ENCODE results near the gene KCTD1. TPM values are rescaled to one million over a fixed set of nuclear protein-coding genes. Genes with fewer than 3 reads are reported as not detected.

KCTD1 gene
- total RNA-seq, 6 experiments from 2014 or later, result 2.9 to 6.8 (median 4.8) TPM

DNA sequence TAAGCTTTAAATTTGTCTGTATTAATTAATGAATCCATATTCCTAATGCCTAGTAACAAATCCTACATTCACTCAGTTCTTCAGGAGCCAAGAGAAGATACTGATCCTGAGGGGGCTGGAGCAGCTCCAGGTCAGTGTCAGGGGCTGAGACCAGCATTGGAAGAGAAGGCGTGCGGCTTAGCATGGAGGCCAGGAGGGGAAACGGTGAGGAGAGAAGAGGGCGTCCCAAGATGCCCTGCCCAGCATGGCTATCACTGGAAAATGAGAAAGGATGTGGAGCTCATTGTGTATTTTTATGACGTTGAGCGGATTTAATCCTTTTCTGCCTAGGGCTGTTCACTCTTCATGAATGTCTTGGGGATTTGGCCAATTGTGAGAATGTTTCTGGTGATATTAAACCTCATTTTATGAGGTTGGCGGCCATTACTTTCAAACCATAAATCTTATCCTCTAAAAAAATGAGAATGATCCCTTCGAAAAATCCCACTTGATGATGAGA lies 131.7 kb downstream of the KCTD1 start:
- no peak for TF ChIP-seq CTCF (IDR thresholded peaks at IDR 0.05)
- no peak for TF ChIP-seq POLR2A (IDR thresholded peaks at IDR 0.05)
- Histone ChIP-seq H3K9me3 (no peaks in the 10 kb centered on the region), H3K36me3 (no peaks in the 10 kb centered on the region), H3K27me3 (no peaks in the 10 kb centered on the region), H3K4me1 (no peaks in the 10 kb centered on the region), H3K27ac (no peak overlapping the region), H3K4me3 (no peak overlapping the region)
- ATAC-seq (no peak), DNase-seq (no peak)
- intact Hi-C loops (cut with DNase I), result no loop called here
- WGBS (ENCODE audit: insufficient coverage, low coverage, low lambda C conversion rate, missing lambda C conversion rate), result 86% methylated on average over 8 of the region's 8 CpGs

DNA sequence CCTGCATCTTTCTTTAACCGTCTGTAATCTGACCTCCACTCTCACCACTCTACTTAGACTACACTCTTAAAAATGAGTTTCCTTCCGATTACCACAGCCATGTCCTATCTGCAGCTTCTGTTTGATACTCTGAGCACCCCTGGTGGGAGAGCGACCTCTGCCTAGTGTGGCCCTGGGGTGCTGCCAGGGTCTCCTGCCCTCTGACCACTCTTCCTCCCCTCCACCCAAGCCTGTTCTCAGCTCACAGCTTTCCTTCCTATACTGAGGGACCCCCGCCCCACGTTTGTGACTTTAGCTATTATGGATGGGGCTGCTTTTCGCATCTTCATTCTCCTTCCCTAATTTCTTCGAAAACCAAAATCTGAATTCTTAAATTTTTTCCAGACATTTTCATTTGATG lies 132.7 kb downstream of the KCTD1 start:
- no peaks in the 10 kb centered on the region for H3K9me3 ChIP-seq
- no peak for DNase-seq
- intact Hi-C loops (cut with DNase I), result no loop called here
- H3K36me3 ChIP-seq, result no peaks in the 10 kb centered on the region
- H3K4me1 ChIP-seq, result no peaks in the 10 kb centered on the region
- no peak for TF ChIP-seq CTCF (IDR thresholded peaks at IDR 0.05)
- no peak for TF ChIP-seq POLR2A (IDR thresholded peaks at IDR 0.05)
- no peak overlapping the region for H3K27ac ChIP-seq
- no peak for ATAC-seq
- 54% methylated on average over 7 of the region's 7 CpGs for WGBS (ENCODE audit: insufficient coverage, low coverage, low lambda C conversion rate, missing lambda C conversion rate)
- no peaks in the 10 kb centered on the region for H3K27me3 ChIP-seq
- no peak overlapping the region for H3K4me3 ChIP-seq

- Histone ChIP-seq H3K9me3 (no peaks in the 10 kb centered on the region), H3K27ac (no peak overlapping the region), H3K27me3 (no peaks in the 10 kb centered on the region), H3K4me1 (no peaks in the 10 kb centered on the region), H3K4me3 (no peak overlapping the region), H3K36me3 (no peaks in the 10 kb centered on the region)
- 35% methylated on average over 4 of the region's 4 CpGs for WGBS (ENCODE audit: insufficient coverage, low coverage, low lambda C conversion rate, missing lambda C conversion rate)
- intact Hi-C loops (cut with DNase I), result no loop called here
- TF ChIP-seq POLR2A (IDR thresholded peaks at IDR 0.05), result no peak
- no peak for TF ChIP-seq CTCF (IDR thresholded peaks at IDR 0.05)
- DNase-seq (no peak), ATAC-seq (no peak)
Measured at GRCh38 chr18:26414901-26415440, 133.4 kb downstream of the KCTD1 start.

- H3K27me3 ChIP-seq, result no peaks in the 10 kb centered on the region
- WGBS (ENCODE audit: insufficient coverage, low coverage, low lambda C conversion rate, missing lambda C conversion rate), result 41% methylated on average over 4 of the region's 4 CpGs
Measured at GRCh38 chr18:26409091-26409490, 139.3 kb downstream of the KCTD1 start.

More at GRCh38 chr18:26409091-26409490, 139.3 kb downstream of the KCTD1 start:
- no peaks in the 10 kb centered on the region for H3K4me1 ChIP-seq
- no peak for ATAC-seq
- no peak overlapping the region for H3K4me3 ChIP-seq
- H3K36me3 ChIP-seq, result no peaks in the 10 kb centered on the region
- H3K9me3 ChIP-seq, result no peaks in the 10 kb centered on the region
- intact Hi-C loops (cut with DNase I), result no loop called here
- H3K27ac ChIP-seq, result no peak overlapping the region
- TF ChIP-seq POLR2A (IDR thresholded peaks at IDR 0.05) (no peak), CTCF (IDR thresholded peaks at IDR 0.05) (no peak)
- DNase-seq, result no peak
